ENCODE measurements around the gene SPACA6. TPM values are rescaled to one million over a fixed set of nuclear protein-coding genes. Genes with fewer than 3 reads are reported as not detected.
A peak's percentile ranks its signal among the peaks of the same experiment; 100 is the strongest.

SPACA6 gene
- total RNA-seq, 1 donor from 2014 or later, result 1.1 TPM

DNA sequence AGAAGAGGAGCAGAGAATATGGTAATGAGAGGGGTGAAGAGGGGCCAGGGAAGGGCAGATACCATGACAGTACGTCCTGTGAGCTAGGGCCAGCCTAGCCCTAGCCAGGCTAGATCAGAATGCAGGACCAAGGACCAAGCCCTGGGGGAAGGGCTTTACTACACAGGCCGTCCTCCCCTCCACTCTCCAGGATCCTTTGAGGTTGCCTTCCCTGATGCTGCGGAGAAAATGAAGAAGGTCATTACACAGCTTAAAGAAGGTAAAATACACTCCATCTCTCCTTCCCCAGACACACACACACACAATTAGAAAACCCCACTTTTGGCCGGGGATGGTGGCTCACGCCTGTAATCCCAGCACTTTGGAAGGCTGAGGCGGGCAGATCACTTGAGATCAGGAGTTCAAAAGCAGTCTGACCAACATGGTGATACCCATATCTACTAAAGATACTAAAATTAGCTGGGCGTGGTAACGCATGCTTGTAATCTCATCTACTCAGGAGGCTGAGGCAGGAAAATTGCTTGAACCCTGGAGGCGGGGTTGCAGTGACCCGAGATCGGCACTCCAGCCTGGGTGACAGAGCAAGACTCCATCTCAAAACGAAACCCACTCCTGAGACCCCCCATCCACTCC lies 8.5 kb downstream of the SPACA6 start:
- no peak for DNase-seq (ENCODE audit: low read depth)
- Histone ChIP-seq H3K4me3 (ENCODE audit: low read depth, low read length) (no peak overlapping the region), H3K36me3 (ENCODE audit: control insufficient read depth, insufficient read depth, low read length) (peaks cover 4% of the 10 kb centered on the region), H3K27me3 (ENCODE audit: control insufficient read depth, insufficient read depth, low read length) (no peaks in the 10 kb centered on the region)
- TF ChIP-seq, protein P1, sequence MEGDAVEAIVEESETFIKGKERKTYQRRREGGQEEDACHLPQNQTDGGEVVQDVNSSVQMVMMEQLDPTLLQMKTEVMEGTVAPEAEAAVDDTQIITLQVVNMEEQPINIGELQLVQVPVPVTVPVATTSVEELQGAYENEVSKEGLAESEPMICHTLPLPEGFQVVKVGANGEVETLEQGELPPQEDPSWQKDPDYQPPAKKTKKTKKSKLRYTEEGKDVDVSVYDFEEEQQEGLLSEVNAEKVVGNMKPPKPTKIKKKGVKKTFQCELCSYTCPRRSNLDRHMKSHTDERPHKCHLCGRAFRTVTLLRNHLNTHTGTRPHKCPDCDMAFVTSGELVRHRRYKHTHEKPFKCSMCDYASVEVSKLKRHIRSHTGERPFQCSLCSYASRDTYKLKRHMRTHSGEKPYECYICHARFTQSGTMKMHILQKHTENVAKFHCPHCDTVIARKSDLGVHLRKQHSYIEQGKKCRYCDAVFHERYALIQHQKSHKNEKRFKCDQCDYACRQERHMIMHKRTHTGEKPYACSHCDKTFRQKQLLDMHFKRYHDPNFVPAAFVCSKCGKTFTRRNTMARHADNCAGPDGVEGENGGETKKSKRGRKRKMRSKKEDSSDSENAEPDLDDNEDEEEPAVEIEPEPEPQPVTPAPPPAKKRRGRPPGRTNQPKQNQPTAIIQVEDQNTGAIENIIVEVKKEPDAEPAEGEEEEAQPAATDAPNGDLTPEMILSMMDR (IDR thresholded peaks at IDR 0.05; ENCODE audit: insufficient read depth, low read length, severe bottlenecking), result no peak
- peak; percentile 36 for FAIRE-seq

DNA sequence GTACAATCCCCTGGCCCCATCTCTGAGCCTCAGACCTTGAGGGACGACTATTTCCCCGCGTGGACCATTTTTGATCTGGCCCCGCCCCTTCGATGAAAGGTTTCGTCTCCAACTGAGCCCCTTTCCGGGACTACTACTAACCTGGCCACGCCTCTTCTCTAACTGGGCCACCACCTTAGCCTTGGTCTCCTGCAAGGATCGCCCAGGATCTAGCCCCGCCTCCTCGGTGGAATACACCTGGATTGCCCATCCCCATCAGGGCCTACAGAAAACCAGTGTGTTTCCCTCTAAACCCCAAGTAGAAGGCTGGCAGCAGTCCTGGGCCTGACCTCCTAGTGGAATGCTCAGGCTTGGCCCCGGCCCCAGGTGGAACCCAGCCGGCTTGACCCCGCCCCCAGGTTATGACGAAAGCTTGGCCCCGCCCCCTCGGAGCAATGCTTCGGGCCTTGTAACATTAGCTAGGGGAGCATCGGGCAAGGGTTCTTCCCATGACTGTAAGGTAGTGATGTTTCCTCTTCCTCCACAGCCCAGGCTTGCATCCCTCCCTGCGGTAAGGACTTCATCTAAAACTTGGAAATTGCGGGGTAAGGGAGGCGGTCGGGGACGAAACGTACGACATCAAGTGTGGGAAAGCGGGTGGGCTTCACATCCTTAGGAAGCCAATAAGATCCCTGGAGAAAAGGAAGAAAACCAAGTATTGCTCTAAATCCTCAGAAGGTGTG lies 9.1 kb downstream of the SPACA6 start:
- TF ChIP-seq, protein P1 (IDR thresholded peaks at IDR 0.05; ENCODE audit: insufficient read depth, low read length, severe bottlenecking), result no peak
- FAIRE-seq (no peak), DNase-seq (ENCODE audit: low read depth) (peak; percentile 89)
- H3K4me3 ChIP-seq (ENCODE audit: low read depth, low read length), result peak overlapping the region; percentile 25
- no peaks in the 10 kb centered on the region for H3K27me3 ChIP-seq (ENCODE audit: control insufficient read depth, insufficient read depth, low read length)
- peaks cover 6% of the 10 kb centered on the region for H3K36me3 ChIP-seq (ENCODE audit: control insufficient read depth, insufficient read depth, low read length)

DNA sequence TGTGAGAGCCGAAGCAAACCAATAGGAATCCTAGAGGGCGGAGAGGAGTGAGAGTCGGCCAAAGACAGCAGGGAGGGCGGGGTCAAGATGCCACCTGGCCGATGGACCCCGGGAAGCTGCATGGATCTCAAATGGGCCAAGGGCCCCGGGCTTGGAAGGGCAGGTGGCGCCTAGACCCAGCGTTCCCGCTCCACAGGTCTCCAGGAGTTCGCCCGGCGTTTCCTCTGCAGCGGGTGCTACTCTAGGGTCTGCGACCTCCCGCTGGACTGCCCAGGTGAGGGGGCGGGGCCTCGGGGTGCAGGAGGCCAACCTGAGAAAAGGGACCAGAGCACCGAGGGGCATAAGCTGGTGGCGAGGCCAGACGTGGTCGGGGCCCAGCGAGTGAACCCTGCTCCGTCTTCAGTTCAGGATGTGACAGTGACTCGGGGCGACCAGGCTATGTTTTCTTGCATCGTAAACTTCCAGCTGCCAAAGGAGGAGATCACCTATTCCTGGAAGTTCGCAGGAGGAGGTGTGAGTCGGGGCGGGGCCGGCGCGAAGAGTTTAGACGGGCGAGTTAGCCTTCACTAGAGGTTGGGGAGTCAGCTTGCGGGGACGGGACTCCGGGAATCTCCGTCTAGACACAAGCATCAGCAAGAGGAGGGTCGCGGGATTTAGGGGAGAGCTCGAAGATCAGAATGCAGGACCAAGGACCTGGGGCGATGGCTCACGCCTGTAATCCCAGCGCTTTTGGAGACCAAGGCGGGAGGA lies 9.9 kb downstream of the SPACA6 start:
- Histone ChIP-seq H3K27me3 (ENCODE audit: control insufficient read depth, insufficient read depth, low read length) (no peaks in the 10 kb centered on the region), H3K4me3 (ENCODE audit: low read depth, low read length) (peak overlapping the region; percentile 25), H3K36me3 (ENCODE audit: control insufficient read depth, insufficient read depth, low read length) (peaks cover 8% of the 10 kb centered on the region)
- no peak for FAIRE-seq
- DNase-seq (ENCODE audit: low read depth), result peak; percentile 41
- TF ChIP-seq, protein P1 (IDR thresholded peaks at IDR 0.05; ENCODE audit: insufficient read depth, low read length, severe bottlenecking), result no peak

- Histone ChIP-seq H3K36me3 (ENCODE audit: control insufficient read depth, insufficient read depth, low read length) (peaks cover 8% of the 10 kb centered on the region), H3K4me3 (ENCODE audit: low read depth, low read length) (peak overlapping the region; percentile 87), H3K27me3 (ENCODE audit: control insufficient read depth, insufficient read depth, low read length) (no peaks in the 10 kb centered on the region)
- FAIRE-seq (no peak), DNase-seq (ENCODE audit: low read depth) (peak; percentile 77)
- TF ChIP-seq, protein P1 (IDR thresholded peaks at IDR 0.05; ENCODE audit: insufficient read depth, low read length, severe bottlenecking), result peak; percentile 60
These were observed 10.7 kb downstream of the SPACA6 start for GRCh38 chr19:51703575-51704515.

DNA sequence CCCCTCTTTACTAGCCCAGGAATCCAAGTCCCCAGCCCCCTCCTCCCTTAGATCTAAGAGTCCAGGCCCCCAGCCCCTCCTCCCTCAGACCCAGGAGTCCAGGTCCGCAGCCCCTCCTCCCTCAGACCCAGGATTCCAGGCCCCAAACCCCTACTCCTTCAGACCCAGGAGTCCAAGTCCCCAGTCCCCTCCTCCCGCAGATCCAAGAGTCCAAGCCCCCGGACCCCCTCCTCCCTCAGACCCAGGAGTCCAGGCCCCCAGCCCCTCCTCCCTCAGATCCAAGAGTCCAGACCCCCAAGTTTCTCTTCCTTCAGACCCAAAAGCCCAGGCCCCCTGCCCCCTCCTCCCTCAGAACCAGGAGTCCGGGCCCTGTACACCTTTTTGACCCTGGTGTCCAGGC lies 11.5 kb downstream of the SPACA6 start:
- Histone ChIP-seq H3K27me3 (ENCODE audit: control insufficient read depth, insufficient read depth, low read length) (no peaks in the 10 kb centered on the region), H3K4me3 (ENCODE audit: low read depth, low read length) (peak overlapping the region; percentile 87), H3K36me3 (ENCODE audit: control insufficient read depth, insufficient read depth, low read length) (peaks cover 8% of the 10 kb centered on the region)
- FAIRE-seq (no peak), DNase-seq (ENCODE audit: low read depth) (no peak)
- TF ChIP-seq, protein P1 (IDR thresholded peaks at IDR 0.05; ENCODE audit: insufficient read depth, low read length, severe bottlenecking), result no peak
